ENCODE data around the gene TM7SF2. TPM values are rescaled to one million over a fixed set of nuclear protein-coding genes. Genes with fewer than 3 reads are reported as not detected.

The TM7SF2 gene
- polyA plus RNA-seq, 4 donors, result 77.6 to 95.7 (median 87.9) TPM

- no peak for DNase-seq (ENCODE audit: low read depth in 4 of 4, low spot score in 3 of 4)
These were observed 16.0 kb downstream of the TM7SF2 start for GRCh38 chr11:65127473-65128181.

GRCh38 chr11:65128182-65129145 is 16.8 kb downstream of the TM7SF2 start:
- no peak for DNase-seq (ENCODE audit: low read depth in 4 of 4, low spot score in 3 of 4)

GRCh38 chr11:65129649-65130441 is 18.2 kb downstream of the TM7SF2 start:
- no peak for DNase-seq (ENCODE audit: low read depth in 4 of 4, low spot score in 3 of 4)

- DNase-seq (ENCODE audit: low read depth in 4 of 4, low spot score in 3 of 4), result no peak
These were observed 19.2 kb downstream of the TM7SF2 start for GRCh38 chr11:65130631-65131416.

GRCh38 chr11:65131417-65131776 is 19.7 kb downstream of the TM7SF2 start:
- DNase-seq (ENCODE audit: low read depth in 4 of 4, low spot score in 3 of 4), result no peak

GRCh38 chr11:65131895-65132237 is 20.2 kb downstream of the TM7SF2 start:
- DNase-seq (ENCODE audit: low read depth in 4 of 4, low spot score in 3 of 4), result no peak

- DNase-seq (ENCODE audit: low read depth in 4 of 4, low spot score in 3 of 4), result no peak
These were observed 20.7 kb downstream of the TM7SF2 start for GRCh38 chr11:65132238-65132987.

- DNase-seq (ENCODE audit: low read depth in 4 of 4, low spot score in 3 of 4), result no peak
These were observed 21.5 kb downstream of the TM7SF2 start for GRCh38 chr11:65132988-65133700.

- no peak for DNase-seq (ENCODE audit: low read depth in 4 of 4, low spot score in 3 of 4)
These were observed 22.1 kb downstream of the TM7SF2 start for GRCh38 chr11:65133724-65134123.

GRCh38 chr11:65134240-65134951 is 22.7 kb downstream of the TM7SF2 start, which contains the start of gene SYVN1:
Gene SYVN1 (minus strand): TSS chr11:65134519. CDS start chr11:65133601, 918 bp downstream.
- peak; percentile 76 to 93 (median 84) for DNase-seq (ENCODE audit: low read depth in 4 of 4, low spot score in 3 of 4)

- DNase-seq (ENCODE audit: low read depth in 4 of 4, low spot score in 3 of 4), result peak; percentile 89 to 95 (median 92)
These were observed 23.4 kb downstream of the TM7SF2 start for GRCh38 chr11:65134952-65135632.

GRCh38 chr11:65135633-65136145 is 24.0 kb downstream of the TM7SF2 start:
- no peak for DNase-seq (ENCODE audit: low read depth in 4 of 4, low spot score in 3 of 4)

- no peak for DNase-seq (ENCODE audit: low read depth in 4 of 4, low spot score in 3 of 4)
These were observed 24.9 kb downstream of the TM7SF2 start for GRCh38 chr11:65136515-65137096.

GRCh38 chr11:65141896-65142494 is 30.3 kb downstream of the TM7SF2 start:
- DNase-seq (ENCODE audit: low read depth in 4 of 4, low spot score in 3 of 4), result no peak

GRCh38 chr11:65147352-65148075 is 35.8 kb downstream of the TM7SF2 start:
- DNase-seq (ENCODE audit: low read depth in 4 of 4, low spot score in 3 of 4), result no peak

GRCh38 chr11:65148657-65149056 is 37.0 kb downstream of the TM7SF2 start:
- DNase-seq (ENCODE audit: low read depth in 4 of 4, low spot score in 3 of 4), result no peak
